H9 (cell line): ENCODE measurements around the gene ITGAE. TPM values are rescaled to one million over a fixed set of nuclear protein-coding genes. Genes with fewer than 3 reads are reported as not detected.

Experiments used
- DNase-seq: peaks from one replicate; pipeline ENCODE4 v3.0.0-alpha.2; 2017
- H2AFZ ChIP-seq: one replicate; pipeline ENCODE4 v1.6.1; 2013; ENCODE audit warnings: mild to moderate bottlenecking, low read length, control low read depth, moderate library complexity
- H2AK5ac ChIP-seq: 2 replicates; pipeline ENCODE4 v1.6.1; 2013; ENCODE audit warnings: low read length, control low read depth, mixed read lengths; ENCODE audit not compliant: insufficient read length
- H2BK120ac ChIP-seq: one replicate; pipeline ENCODE4 v1.6.1; 2013; ENCODE audit warnings: low read depth, mild to moderate bottlenecking, low read length, control low read depth, inconsistent platforms; ENCODE audit not compliant: poor library complexity, severe bottlenecking
- H2BK12ac ChIP-seq: 2 replicates; pipeline ENCODE4 v1.6.1; 2013; ENCODE audit warnings: low read length, control low read depth, mixed read lengths, low read depth; ENCODE audit not compliant: insufficient read length
- H2BK15ac ChIP-seq: 2 replicates; pipeline ENCODE4 v1.6.1; 2013; ENCODE audit warnings: low read depth, low read length, control low read depth
- H2BK20ac ChIP-seq: one replicate; pipeline ENCODE4 v1.6.1; 2013; ENCODE audit warnings: low read depth, mild to moderate bottlenecking, low read length, control low read depth, inconsistent platforms; ENCODE audit not compliant: poor library complexity, severe bottlenecking
- H2BK5ac ChIP-seq: 2 replicates; pipeline ENCODE4 v1.6.1; 2013; ENCODE audit warnings: low read length, control low read depth, mixed read lengths; ENCODE audit not compliant: insufficient read length
- H3K14ac ChIP-seq: 2 replicates; pipeline ENCODE4 v1.6.1; 2013; ENCODE audit warnings: low read length, control low read depth; ENCODE audit not compliant: insufficient read depth
- H3K18ac ChIP-seq: 2 replicates; pipeline ENCODE4 v1.6.1; 2013; ENCODE audit warnings: low read depth, mild to moderate bottlenecking, mixed read lengths, low read length, control low read depth; ENCODE audit not compliant: insufficient read length
- H3K23ac ChIP-seq: 2 replicates; pipeline ENCODE4 v1.6.1; 2013; ENCODE audit warnings: low read length, control low read depth, mixed read lengths, low read depth; ENCODE audit not compliant: insufficient read length
- H3K23me2 ChIP-seq: 2 replicates; pipeline ENCODE4 v1.6.1; 2013; ENCODE audit warnings: low read depth, mild to moderate bottlenecking, mixed read lengths, low read length, control low read depth; ENCODE audit not compliant: insufficient read length, poor library complexity, severe bottlenecking
- H3K27ac ChIP-seq: 2 replicates; pipeline ENCODE4 v1.5.1; 2013; ENCODE audit warnings: low read length, control low read depth, mixed read lengths, low read depth; ENCODE audit not compliant: insufficient read length
- H3K27me3 ChIP-seq: 2 replicates; pipeline ENCODE4 v1.6.1; 2013; ENCODE audit warnings: low read length, control low read depth, inconsistent platforms; ENCODE audit not compliant: insufficient read depth
- H3K4ac ChIP-seq: 2 replicates; pipeline ENCODE4 v1.6.1; 2013; ENCODE audit warnings: low read depth, mild to moderate bottlenecking, control low read depth, inconsistent platforms, low read length, moderate library complexity
- H3K4me1 ChIP-seq: 2 replicates; pipeline ENCODE4 v1.6.1; 2013; ENCODE audit warnings: low read length, control low read depth, inconsistent platforms; ENCODE audit not compliant: insufficient read depth
- H3K4me2 ChIP-seq: 2 replicates; pipeline ENCODE4 v1.6.1; 2013; ENCODE audit warnings: low read length, control low read depth, mixed read lengths; ENCODE audit not compliant: insufficient read length, insufficient read depth
- H3K56ac ChIP-seq: 2 replicates; pipeline ENCODE4 v1.6.1; 2013; ENCODE audit warnings: low read depth, mild to moderate bottlenecking, mixed read lengths, low read length, control low read depth; ENCODE audit not compliant: insufficient read length
- H3K79me1 ChIP-seq: 2 replicates; pipeline ENCODE4 v1.6.1; 2013; ENCODE audit warnings: low read depth, mild to moderate bottlenecking, moderate library complexity, low read length, control low read depth, inconsistent platforms; ENCODE audit not compliant: insufficient read depth, poor library complexity, severe bottlenecking
- H3K79me2 ChIP-seq: 2 replicates; pipeline ENCODE4 v1.6.1; 2013; ENCODE audit warnings: low read length, control low read depth, inconsistent platforms; ENCODE audit not compliant: insufficient read depth
- H3K9ac ChIP-seq: 2 replicates; pipeline ENCODE4 v1.6.1; 2013; ENCODE audit warnings: low read length, control low read depth, mixed read lengths; ENCODE audit not compliant: insufficient read length; ENCODE audit errors: extremely low read depth
- H3K9me3 ChIP-seq: one replicate; pipeline ENCODE4 v1.6.1; 2013; ENCODE audit warnings: low read depth, low read length, inconsistent platforms; ENCODE audit not compliant: control insufficient read depth
- H3T11ph ChIP-seq: one replicate; pipeline ENCODE4 v1.6.1; 2013; ENCODE audit warnings: mild to moderate bottlenecking, low read length, control low read depth, inconsistent platforms
- H4K20me1 ChIP-seq: one replicate; pipeline ENCODE4 v1.6.1; 2013; ENCODE audit not compliant: control insufficient read depth, insufficient read length, insufficient read depth
- H4K5ac ChIP-seq: 2 replicates; pipeline ENCODE4 v1.6.1; 2013; ENCODE audit warnings: low read depth, mild to moderate bottlenecking, mixed read lengths, low read length, control low read depth; ENCODE audit not compliant: insufficient read length
- H4K8ac ChIP-seq: replicated peaks from 2 replicates; pipeline ENCODE4 v1.6.1; 2013; ENCODE audit warnings: low read length, control low read depth, mixed read lengths, low read depth; ENCODE audit not compliant: insufficient read length
- H4K91ac ChIP-seq: 2 replicates; pipeline ENCODE4 v1.6.1; 2013; ENCODE audit warnings: low read depth, mild to moderate bottlenecking, moderate library complexity, mixed read lengths, low read length, control low read depth; ENCODE audit not compliant: insufficient read length
- H3K27ac Mint-ChIP-seq, 3 experiments: 2 replicates in 2 of 3; 3 replicates in 1 of 3; pipeline ENCODE4 v1.8.0; 2020 to 2021; ENCODE audit warnings: mixed read lengths in 3 of 3, mild to moderate bottlenecking in 1 of 3, moderate library complexity in 1 of 3
- H3K27me3 Mint-ChIP-seq: 2 replicates; pipeline ENCODE4 v1.8.0; 2021; ENCODE audit warnings: low read depth, mild to moderate bottlenecking, moderate library complexity, mixed read lengths
- H3K36me3 Mint-ChIP-seq, 3 experiments: 2 replicates in 2 of 3; 3 replicates in 1 of 3; pipeline ENCODE4 v1.8.0; 2020 to 2021; ENCODE audit warnings: low read depth in 3 of 3, mixed read lengths in 3 of 3; ENCODE audit not compliant: insufficient read depth in 1 of 3
- H3K4me1 Mint-ChIP-seq, 2 experiments: 2 replicates each; pipeline ENCODE4 v1.8.0; 2020; ENCODE audit warnings: mixed read lengths in 2 of 2
- H3K4me3 Mint-ChIP-seq, 2 experiments: 2 replicates in 1 of 2; 3 replicates in 1 of 2; pipeline ENCODE4 v1.8.0; 2020 to 2021; ENCODE audit warnings: mild to moderate bottlenecking in 2 of 2, mixed read lengths in 2 of 2, moderate library complexity in 1 of 2
- H3K9me3 Mint-ChIP-seq, 2 experiments: 2 replicates in 1 of 2; 3 replicates in 1 of 2; pipeline ENCODE4 v1.8.0; 2020; ENCODE audit warnings: mild to moderate bottlenecking in 2 of 2, mixed read lengths in 2 of 2, moderate library complexity in 1 of 2
- CTCF ChIP-seq: fragments of 200-600 bp; sonication (generic); conservative IDR thresholded peaks from 3 replicates; pipeline ENCODE4 v1.8.0; 2021; ENCODE audit warnings: antibody characterized with exemption, mild to moderate bottlenecking
- WGBS: extraction: QIAGEN DNeasy Blood & Tissue Kit; methylation state at CpG from one replicate; pipeline ENCODE4 v1.1.7; 2013; ENCODE audit warnings: missing lambda C conversion rate, low lambda C conversion rate, mixed read lengths; ENCODE audit not compliant: insufficient read length; ENCODE audit errors: extremely low coverage; 5-methylcytosine and 5-hydroxymethylcytosine counted together
- total RNA-seq: library from RNA; stranded (reverse); gene quantifications from 2 replicates; pipeline ENCODE4 v1.2.1, GENCODE V29; 2021

The ITGAE gene
- total RNA-seq, 1 experiment from 2014 or later: 23.5 TPM

GRCh38 chr17:3691617-3692067 is 109.3 kb downstream of the ITGAE start:
- Histone ChIP-seq H2BK5ac (no peak overlapping the region), H3K4me1 (no peaks in the 10 kb centered on the region), H4K91ac (no peak overlapping the region), H4K8ac (no peak overlapping the region), H3K18ac (no peak overlapping the region), H3K27me3 (no peaks in the 10 kb centered on the region), H4K20me1 (peaks cover 3% of the 10 kb centered on the region), H3K23me2 (peaks cover 4% of the 10 kb centered on the region), H4K5ac (no peak overlapping the region), H2BK20ac (no peak overlapping the region), H3K23ac (no peak overlapping the region), H3K79me1 (no peaks in the 10 kb centered on the region), H3K27ac (no peak overlapping the region), H3K14ac (no peak overlapping the region), H3K4ac (no peak overlapping the region), H3K4me2 (no peak overlapping the region), H3T11ph (no peak overlapping the region), H2BK120ac (no peak overlapping the region), H2BK12ac (no peak overlapping the region), H3K9ac (no peak overlapping the region), H2AK5ac (no peak overlapping the region), H2BK15ac (no peak overlapping the region), H3K79me2 (no peaks in the 10 kb centered on the region), H2AFZ (no peak overlapping the region), H3K56ac (no peak overlapping the region), H3K9me3 (no peaks in the 10 kb centered on the region)
- no CpG with 5 or more reads among the region's 16 CpGs for WGBS
- TF ChIP-seq CTCF: peak; percentile 32; the same call in 2 of the 3 replicates
- H3K4me3 Mint-ChIP-seq: no peak overlapping the region
- no peaks in the 10 kb centered on the region; a peak in 2 of 5 replicates for H3K9me3 Mint-ChIP-seq
- H3K27me3 Mint-ChIP-seq: peaks cover 25% of the 10 kb centered on the region
- H3K27ac Mint-ChIP-seq: no peak overlapping the region
- DNase-seq: peak; percentile 86
- H3K36me3 Mint-ChIP-seq: peaks cover 0 to 4% (median 0%) of the 10 kb centered on the region in 3 experiments; a peak in 1 of 7 replicates
- H3K4me1 Mint-ChIP-seq: peaks cover 5 to 21% of the 10 kb centered on the region in 2 experiments
